Measurements from ENCODE around the gene WDR41. TPM values are rescaled to one million over a fixed set of nuclear protein-coding genes. Genes with fewer than 3 reads are reported as not detected.
"Not testable (repeated sequence)": the region's sequence is repeated elsewhere in the genome, so short reads cannot be mapped to it uniquely, and the experiment has no call there.

WDR41 gene
- total RNA-seq, 6 experiments from 2014 or later: 12.9 to 17.7 (median 17.6) TPM

DNA sequence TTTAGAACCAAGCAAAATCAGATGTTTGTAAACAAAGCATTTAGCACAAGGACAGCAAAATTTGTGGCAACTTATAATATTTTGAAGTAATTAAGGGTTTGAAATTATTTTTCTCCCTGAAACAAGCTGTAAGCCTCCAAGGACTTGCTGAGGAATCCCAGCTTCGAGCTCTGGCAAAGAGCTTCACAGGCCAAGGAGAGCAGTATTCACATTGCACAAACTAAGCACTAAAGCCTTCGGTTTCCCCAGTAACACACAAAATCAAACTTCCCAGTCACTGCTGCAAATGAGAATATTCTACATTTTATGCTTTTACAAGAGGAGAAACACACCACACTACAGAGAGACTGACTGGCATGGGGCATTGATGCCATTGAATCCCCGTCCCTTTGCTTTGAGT, 101.9 kb downstream of the WDR41 start:
- WGBS (ENCODE audit: insufficient coverage, low coverage, low lambda C conversion rate, missing lambda C conversion rate): 69% methylated on average over 2 of the region's 3 CpGs
- TF ChIP-seq, protein P1, sequence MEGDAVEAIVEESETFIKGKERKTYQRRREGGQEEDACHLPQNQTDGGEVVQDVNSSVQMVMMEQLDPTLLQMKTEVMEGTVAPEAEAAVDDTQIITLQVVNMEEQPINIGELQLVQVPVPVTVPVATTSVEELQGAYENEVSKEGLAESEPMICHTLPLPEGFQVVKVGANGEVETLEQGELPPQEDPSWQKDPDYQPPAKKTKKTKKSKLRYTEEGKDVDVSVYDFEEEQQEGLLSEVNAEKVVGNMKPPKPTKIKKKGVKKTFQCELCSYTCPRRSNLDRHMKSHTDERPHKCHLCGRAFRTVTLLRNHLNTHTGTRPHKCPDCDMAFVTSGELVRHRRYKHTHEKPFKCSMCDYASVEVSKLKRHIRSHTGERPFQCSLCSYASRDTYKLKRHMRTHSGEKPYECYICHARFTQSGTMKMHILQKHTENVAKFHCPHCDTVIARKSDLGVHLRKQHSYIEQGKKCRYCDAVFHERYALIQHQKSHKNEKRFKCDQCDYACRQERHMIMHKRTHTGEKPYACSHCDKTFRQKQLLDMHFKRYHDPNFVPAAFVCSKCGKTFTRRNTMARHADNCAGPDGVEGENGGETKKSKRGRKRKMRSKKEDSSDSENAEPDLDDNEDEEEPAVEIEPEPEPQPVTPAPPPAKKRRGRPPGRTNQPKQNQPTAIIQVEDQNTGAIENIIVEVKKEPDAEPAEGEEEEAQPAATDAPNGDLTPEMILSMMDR (IDR thresholded peaks at IDR 0.05): no peak
- TF ChIP-seq POLR2A (IDR thresholded peaks at IDR 0.05): no peak
- no peaks in the 10 kb centered on the region for H3K36me3 ChIP-seq
- no peak overlapping the region for H3K4me3 ChIP-seq
- intact Hi-C loops (cut with DNase I): no loop called here
- DNase-seq (no peak), ATAC-seq (no peak)
- no peak overlapping the region for H3K27ac ChIP-seq
- H3K9me3 ChIP-seq: no peaks in the 10 kb centered on the region
- H3K27me3 ChIP-seq: no peaks in the 10 kb centered on the region
- peaks cover 0 to 13% (median 0%) of the 10 kb centered on the region in 4 donors for H3K4me1 ChIP-seq

DNA sequence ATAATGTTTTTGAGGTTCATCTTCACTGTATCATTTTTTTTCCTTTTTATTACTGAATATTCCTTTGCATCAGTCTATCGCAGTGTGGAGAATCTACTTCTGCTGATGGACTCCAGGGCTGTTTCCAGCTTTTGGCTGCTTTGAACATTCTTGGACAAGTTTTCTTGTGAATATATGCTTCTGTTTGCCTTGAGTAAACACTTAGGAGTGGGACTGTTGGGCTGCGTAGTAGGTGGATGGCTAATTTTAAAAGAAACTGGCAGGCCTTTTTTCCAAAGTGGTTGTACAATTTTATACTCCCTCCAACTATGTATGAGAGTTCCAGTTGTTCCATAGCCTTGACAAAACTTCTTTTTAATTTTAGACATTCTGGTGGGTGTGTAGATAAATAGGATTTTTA, 102.4 kb downstream of the WDR41 start:
- no peaks in the 10 kb centered on the region for H3K36me3 ChIP-seq
- H3K4me1 ChIP-seq: peaks cover 0 to 13% (median 0%) of the 10 kb centered on the region in 4 donors
- DNase-seq: no peak
- TF ChIP-seq POLR2A (IDR thresholded peaks at IDR 0.05): no peak
- TF ChIP-seq, protein P1 (IDR thresholded peaks at IDR 0.05): no peak
- no peaks in the 10 kb centered on the region for H3K9me3 ChIP-seq
- H3K4me3 ChIP-seq: no peak overlapping the region
- no peak overlapping the region for H3K27ac ChIP-seq
- no peak for ATAC-seq
- intact Hi-C loops (cut with DNase I): no loop called here
- WGBS (ENCODE audit: insufficient coverage, low coverage, low lambda C conversion rate, missing lambda C conversion rate): 69% methylated on average over 2 of the region's 2 CpGs
- no peaks in the 10 kb centered on the region for H3K27me3 ChIP-seq

DNA sequence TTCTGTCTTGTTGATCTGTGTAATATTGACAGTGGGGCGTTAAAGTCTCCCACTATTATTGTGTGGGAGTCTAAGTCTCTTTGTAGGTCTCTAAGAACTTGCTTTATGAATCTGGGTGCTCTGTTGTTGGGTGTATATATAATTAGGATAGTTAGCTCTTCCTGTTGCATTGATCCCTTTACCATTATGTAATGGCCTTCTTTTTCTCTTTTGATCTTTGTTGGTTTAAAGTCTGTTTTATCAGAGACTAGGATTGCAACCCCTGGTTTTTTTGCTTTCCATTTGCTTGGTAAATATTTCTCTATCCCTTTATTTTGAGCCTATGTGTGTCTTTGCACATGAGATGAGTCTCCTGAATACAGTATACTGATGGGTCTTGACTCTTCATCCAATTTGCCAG, 105.8 kb downstream of the WDR41 start:
- DNase-seq; H3K4me3 ChIP-seq; H3K27ac ChIP-seq; H3K4me1 ChIP-seq; H3K9me3 ChIP-seq; ATAC-seq; H3K36me3 ChIP-seq; H3K27me3 ChIP-seq; intact Hi-C loops (cut with DNase I): not testable (repeated sequence)
- WGBS (ENCODE audit: insufficient coverage, low coverage, low lambda C conversion rate, missing lambda C conversion rate): 88% methylated on average over 1 of the region's 1 CpG

DNA sequence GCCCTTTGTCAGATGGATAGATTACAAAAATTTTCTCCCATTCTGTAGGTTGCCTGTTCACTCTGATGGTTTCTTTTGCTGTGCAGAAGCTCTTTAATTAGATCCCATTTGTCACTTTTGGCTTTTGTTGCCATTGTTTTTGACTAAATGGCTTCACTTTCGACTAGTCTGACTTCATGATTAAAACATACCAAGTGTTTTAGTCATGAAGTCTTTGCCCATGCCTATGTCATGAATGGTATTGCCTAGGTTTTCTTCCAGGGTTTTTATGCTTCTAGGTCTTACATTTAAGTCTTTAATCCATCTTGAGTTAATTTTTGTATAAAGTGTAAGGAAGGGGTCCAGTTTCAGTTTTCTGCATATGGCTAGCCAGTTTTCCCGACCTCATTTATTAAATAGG, 108.8 kb downstream of the WDR41 start:
- 83% methylated on average over 2 of the region's 2 CpGs for WGBS (ENCODE audit: insufficient coverage, low coverage, low lambda C conversion rate, missing lambda C conversion rate)
- H3K36me3 ChIP-seq; H3K27me3 ChIP-seq; H3K4me3 ChIP-seq; H3K27ac ChIP-seq; H3K9me3 ChIP-seq; ATAC-seq; H3K4me1 ChIP-seq; intact Hi-C loops (cut with DNase I); DNase-seq: not testable (repeated sequence)

Other genes starting within 250 kb of the WDR41 start
- gene OTP, start 146.4 kb upstream of the WDR41 start, total RNA-seq: not detected

All from right lobe of liver (tissue), 6 donors.